GM10266 (cell line): ENCODE data around the gene ITPR1.

Source experiments
- DNase-seq: peaks from one replicate; pipeline ENCODE4 v3.0.0; 2012; ENCODE audit errors: extremely low spot score
- TF ChIP-seq, protein P1 (sequence below): IDR thresholded peaks from 2 replicates; pipeline ENCODE4 v1.5.1; 2012; ENCODE audit warnings: mild to moderate bottlenecking, low read depth; ENCODE audit not compliant: control insufficient read depth, insufficient read depth; ENCODE audit errors: missing control alignments

The ITPR1 gene

DNA sequence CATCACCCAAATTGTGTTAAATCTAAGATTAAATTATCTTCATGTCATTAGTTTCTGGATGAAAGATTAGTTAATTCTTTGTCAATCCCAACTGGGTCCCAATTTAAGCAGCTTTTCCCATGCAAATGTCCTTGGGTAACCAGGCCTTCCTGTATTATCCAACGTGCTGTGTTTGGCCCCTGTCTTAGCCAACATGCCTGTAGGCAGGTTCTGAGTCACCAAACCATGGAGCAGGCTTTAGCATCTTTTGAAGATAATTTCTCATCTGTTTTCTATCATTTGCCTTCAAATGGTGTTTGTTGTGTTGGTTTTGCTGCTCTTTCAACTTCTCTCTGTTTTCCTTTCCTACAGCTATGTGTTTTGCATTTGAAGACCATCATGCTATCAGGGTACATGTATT is 216.2 kb downstream of the ITPR1 start:
- TF ChIP-seq, protein P1, sequence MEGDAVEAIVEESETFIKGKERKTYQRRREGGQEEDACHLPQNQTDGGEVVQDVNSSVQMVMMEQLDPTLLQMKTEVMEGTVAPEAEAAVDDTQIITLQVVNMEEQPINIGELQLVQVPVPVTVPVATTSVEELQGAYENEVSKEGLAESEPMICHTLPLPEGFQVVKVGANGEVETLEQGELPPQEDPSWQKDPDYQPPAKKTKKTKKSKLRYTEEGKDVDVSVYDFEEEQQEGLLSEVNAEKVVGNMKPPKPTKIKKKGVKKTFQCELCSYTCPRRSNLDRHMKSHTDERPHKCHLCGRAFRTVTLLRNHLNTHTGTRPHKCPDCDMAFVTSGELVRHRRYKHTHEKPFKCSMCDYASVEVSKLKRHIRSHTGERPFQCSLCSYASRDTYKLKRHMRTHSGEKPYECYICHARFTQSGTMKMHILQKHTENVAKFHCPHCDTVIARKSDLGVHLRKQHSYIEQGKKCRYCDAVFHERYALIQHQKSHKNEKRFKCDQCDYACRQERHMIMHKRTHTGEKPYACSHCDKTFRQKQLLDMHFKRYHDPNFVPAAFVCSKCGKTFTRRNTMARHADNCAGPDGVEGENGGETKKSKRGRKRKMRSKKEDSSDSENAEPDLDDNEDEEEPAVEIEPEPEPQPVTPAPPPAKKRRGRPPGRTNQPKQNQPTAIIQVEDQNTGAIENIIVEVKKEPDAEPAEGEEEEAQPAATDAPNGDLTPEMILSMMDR = no peak

DNA sequence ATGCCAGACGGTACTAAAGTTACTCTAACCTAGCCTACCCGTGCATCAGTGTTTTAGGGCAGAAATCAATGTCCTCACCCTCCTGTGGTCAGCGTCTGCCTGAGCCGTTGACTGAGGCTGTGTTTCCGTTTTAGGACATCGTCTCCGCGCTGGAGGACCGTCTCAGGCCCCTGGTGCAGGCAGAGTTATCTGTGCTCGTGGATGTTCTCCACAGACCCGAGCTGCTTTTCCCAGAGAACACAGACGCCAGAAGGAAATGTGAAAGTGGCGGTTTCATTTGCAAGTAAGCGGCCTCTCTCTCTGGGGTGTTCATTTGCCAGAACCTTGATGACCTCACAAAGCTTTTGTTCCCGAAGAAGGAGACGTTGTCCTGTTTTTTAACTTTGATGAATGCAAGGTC is 217.0 kb downstream of the ITPR1 start:
- TF ChIP-seq, protein P1 = no peak
- DNase-seq = no peak

More for the DNA sequence above, 216.2 kb downstream of the ITPR1 start:
- no peak for DNase-seq

DNA sequence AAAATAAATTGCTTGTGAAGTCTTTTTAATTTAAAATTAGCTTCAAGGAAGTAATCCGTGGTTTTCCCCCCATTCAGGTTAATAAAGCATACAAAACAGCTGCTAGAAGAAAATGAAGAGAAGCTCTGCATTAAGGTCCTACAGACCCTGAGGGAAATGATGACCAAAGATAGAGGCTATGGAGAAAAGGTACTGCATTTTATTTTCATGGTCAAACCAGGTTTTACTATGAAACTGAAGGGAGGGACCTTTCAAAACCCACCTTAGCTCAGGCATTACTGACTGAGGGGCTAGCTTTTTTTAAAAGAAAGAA is 218.5 kb downstream of the ITPR1 start:
- TF ChIP-seq, protein P1 = no peak
- no peak for DNase-seq

DNA sequence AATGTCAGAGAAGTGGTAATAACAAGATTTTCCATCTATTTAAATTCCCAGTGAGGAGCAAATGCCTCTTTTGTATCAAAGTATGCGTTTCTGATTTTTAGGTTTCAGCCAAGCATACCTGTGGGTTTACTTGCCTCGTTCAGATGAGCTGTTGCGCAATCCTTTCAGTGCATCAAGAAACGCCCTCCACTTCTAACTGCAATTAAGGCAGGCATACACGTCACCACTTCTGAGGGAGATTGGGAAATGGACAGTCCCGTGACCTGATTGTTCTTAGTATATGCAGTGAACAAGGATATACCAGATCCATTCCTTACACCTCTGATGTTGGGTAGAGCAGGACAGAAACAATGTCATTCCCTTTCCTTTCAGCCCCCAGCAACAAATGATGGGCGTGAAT is 219.0 kb downstream of the ITPR1 start:
- TF ChIP-seq, protein P1 = no peak
- no peak for DNase-seq

DNA sequence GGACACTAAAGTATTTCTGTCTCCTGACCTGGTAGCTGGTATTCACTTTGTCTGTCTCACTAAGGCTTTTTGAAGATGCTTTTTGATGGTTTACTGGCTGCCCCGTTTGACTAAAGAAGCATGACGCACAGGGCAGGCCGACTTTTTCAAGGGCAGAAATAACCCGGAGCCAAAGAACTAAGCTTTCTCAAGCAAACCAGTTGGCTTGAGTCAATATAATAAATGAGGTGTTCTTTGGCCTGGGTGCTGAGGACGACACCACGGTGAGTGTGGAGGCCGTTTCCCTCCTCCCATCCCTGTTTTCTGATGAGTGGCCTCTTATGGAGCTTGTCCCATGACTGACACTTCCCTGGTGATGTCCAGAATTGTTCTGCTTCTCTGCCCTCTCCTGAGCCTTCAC is 220.9 kb downstream of the ITPR1 start:
- no peak for DNase-seq
- TF ChIP-seq, protein P1 = no peak

DNA sequence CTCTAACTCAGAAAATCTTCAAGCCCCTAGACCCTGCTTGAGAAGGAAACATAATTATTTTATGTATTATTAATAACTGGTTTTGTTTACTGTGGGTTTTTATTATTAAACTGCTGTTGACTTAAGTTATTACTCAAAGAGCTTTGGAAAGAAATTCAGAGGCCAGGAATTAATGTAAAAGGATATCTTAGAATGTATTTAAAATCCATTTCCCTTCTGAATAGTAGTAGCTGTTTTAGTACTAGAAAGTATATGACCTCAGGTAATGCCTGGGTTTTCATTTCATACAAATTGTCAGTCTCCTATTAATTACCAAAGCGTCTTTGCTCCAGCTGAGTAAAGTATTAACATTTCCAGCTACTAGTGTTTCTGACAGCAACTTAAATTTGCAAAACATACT is 223.1 kb downstream of the ITPR1 start:
- DNase-seq = no peak
- TF ChIP-seq, protein P1 = no peak

DNA sequence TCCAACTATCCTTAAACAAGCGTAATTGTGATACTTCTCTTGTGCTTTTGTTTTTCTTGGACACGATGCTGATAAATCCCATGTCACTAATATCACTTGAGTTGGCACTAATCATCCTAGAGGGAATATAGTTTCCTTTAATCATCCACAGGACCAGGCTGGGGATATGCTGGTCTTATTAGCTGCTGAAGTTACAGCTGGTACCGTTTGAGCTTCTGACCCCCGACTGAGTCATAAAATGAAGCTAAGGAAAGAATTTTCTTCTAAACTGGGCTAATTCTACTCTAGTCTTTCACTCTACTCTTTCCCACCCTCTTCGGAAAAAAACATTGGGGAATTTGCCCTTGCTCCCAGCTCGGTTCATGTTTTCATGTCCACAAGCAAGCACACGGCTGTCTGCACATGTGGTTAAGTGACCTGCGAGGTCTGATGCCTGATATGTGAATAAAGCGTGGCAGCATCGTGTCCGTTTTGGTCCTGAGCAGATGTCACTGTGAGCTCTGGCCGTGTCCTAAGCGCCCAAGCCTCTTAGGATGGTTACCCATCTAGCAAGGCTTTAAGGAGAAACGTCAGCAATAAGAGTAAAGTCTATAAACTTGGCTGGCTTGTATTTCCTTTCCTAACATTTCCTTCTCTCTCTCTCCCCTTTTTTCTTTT is 223.7 kb downstream of the ITPR1 start:
- DNase-seq = no peak
- TF ChIP-seq, protein P1 = no peak
